GM10266 (cell line): Measurements from ENCODE around the gene ISL2.

Experiments
- DNase-seq: peaks from one replicate; pipeline ENCODE4 v3.0.0; 2012; ENCODE audit errors: extremely low spot score
- CTCF ChIP-seq: IDR thresholded peaks from 2 replicates; pipeline ENCODE4 v1.5.1; 2012; ENCODE audit warnings: mild to moderate bottlenecking, low read depth; ENCODE audit not compliant: control insufficient read depth, insufficient read depth; ENCODE audit errors: missing control alignments

Gene ISL2

GRCh38 chr15:76335307-76336253 lies 993 bp upstream of the ISL2 start:
- TF ChIP-seq CTCF = no peak
- DNase-seq = peak; percentile 36

- DNase-seq = peak; percentile 47
- TF ChIP-seq CTCF = no peak
Observed at GRCh38 chr15:76337059-76337695, 604 bp downstream of the ISL2 start.

GRCh38 chr15:76337696-76338485 lies 1.3 kb downstream of the ISL2 start:
- DNase-seq = peak; percentile 51
- TF ChIP-seq CTCF = no peak

GRCh38 chr15:76338486-76339304 lies 2.1 kb downstream of the ISL2 start:
- peak; percentile 36 for DNase-seq
- TF ChIP-seq CTCF = no peak

GRCh38 chr15:76339305-76340197 lies 3.0 kb downstream of the ISL2 start:
- DNase-seq = peak; percentile 64
- TF ChIP-seq CTCF = no peak

- DNase-seq = peak; percentile 68
- TF ChIP-seq CTCF = no peak
Observed at GRCh38 chr15:76340198-76340802, 3.7 kb downstream of the ISL2 start.
